GM19438 (cell line): ENCODE results near the gene RFTN2.
"Not testable (repeated sequence)": the region's sequence is repeated elsewhere in the genome, so short reads cannot be mapped to it uniquely, and the experiment has no call there.

ENCODE experiments used
- ATAC-seq: cut with Tn5 transposase; IDR thresholded peaks from one replicate; pipeline ENCODE4 v1.9.1; 2021; ENCODE audit warnings: low read depth; ENCODE audit not compliant: unreplicated experiment

Gene RFTN2

GRCh38 chr2:197675711-197676188 is 363 bp upstream of the RFTN2 start:
- ATAC-seq: no peak

DNA sequence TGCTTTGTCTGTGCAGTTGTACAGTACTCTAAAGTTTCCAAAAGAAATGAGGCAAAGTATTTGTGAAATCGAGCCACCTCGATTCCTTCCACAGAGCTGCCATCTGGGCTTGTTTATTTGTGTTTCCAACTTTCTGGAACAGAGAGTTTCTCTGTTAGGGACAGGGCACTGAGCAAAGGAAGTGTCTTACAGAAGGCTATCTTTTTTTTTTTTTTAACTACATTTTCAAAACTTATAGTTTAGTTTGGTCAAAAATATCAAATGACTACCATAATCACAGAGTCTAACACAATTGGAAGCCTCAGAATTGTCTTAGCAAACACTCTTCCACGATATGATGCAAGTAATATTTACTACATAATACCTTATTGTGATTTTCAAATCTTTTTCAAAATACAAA is 796 bp downstream of the RFTN2 start:
- no peak for ATAC-seq

- no peak for ATAC-seq
Observed at GRCh38 chr2:197674060-197674459, 1.3 kb downstream of the RFTN2 start.

DNA sequence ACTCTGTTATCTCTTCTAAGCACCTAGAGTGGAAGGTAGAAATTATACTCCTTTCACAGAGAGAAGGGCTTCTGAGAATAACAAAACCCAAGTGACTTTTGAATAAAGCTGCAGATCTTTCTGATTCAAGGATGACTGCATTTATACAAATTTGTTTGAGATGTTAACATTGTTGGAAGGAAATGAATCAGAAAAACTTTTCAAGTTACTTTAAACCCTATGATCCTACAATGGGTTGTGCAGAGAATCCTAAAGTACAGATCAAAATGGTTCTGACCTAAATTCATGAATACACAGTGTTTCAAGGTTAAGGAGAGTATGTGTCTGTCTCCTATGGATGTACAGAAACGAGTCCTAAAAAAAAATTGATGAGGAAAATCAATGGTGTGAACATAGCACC is 1.8 kb downstream of the RFTN2 start:
- ATAC-seq: no peak

DNA sequence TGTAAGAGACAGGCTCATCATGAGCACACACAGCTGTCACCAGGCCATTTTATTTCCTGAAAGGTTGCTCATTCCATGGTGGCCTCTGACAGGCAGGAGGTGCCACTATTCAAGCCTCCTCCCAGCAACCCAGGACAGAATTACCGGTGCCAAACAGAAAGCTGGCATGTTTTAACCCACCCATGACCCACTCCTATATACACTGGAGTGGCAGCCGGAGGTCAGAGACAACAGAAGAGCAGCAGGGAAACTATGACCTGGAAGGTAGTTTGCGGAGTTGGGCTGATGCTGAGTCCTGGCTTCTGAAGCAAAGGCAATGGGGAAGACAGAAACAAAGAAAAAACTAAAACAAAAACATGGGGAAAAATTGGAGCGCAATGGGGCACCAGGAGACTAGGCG is 2.3 kb downstream of the RFTN2 start:
- ATAC-seq: no peak

DNA sequence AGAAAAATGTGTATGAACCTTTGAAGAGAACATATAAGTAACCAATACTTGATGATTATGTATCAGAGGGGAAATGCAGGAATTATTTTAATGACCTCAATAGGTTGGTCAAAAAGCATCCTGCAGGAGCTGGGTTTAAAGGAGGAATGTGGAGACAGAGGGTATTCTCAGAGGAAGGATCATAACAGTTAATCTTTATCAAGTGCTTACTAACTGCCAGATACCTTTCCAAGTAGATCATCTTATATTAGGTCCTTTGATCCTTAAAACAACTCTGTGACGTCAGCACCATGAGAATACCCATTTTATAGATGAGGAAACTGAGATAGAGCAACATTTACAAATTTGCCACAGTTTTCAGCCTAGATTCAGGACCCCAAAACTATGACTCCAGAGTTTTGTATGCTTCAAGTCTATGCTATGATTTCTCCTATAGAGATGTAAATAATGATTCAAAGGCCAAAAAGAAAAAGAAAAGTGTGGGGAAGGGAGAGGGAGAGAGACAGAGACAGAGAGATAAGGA is 3.0 kb downstream of the RFTN2 start:
- no peak for ATAC-seq

GRCh38 chr2:197669077-197669476 is 6.3 kb downstream of the RFTN2 start:
- no peak for ATAC-seq

- ATAC-seq: no peak
Observed at GRCh38 chr2:197668296-197668695, 7.1 kb downstream of the RFTN2 start.

DNA sequence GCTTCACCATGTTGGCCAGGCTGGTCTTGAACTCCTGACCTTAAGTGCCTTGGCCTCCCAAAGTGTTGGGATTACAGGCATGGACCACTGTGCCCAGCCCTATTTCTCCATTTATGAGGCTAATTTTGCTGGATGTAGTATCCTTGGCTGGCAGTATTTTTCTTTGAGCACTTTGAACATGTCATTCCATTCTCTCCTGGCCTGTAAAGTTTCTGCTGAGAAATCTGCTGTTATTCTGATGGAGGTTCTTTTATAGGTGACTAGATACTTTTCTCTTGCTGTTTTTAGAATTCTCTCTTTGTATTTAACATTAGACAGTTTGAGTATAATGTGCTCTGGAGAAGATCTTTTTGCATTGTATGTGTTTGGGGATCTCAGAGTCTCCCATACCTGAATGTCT is 9.1 kb downstream of the RFTN2 start:
- ATAC-seq: no peak

DNA sequence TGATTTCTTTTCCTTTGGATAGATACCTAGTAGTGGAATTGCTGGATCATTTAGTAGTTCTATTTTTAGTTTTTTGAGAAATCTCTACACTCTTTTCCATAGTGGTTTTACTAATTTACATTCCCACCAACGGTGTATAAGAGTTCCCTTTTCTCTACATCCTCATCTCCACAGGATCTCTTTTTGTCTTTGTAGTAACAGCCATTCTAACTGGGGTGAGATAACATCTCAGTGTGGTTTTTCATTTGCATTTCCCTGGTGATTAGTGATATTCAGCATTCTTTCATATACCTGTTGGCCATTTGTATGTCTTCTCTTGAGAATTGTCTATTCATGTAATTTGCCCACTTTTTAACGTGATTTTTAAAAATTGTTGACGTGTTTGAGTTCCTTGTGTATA is 13.8 kb downstream of the RFTN2 start:
- ATAC-seq: no peak

- ATAC-seq: no peak
Observed at GRCh38 chr2:197657562-197657961, 17.8 kb downstream of the RFTN2 start.

GRCh38 chr2:197647961-197648690 is 27.3 kb downstream of the RFTN2 start:
- no peak for ATAC-seq

DNA sequence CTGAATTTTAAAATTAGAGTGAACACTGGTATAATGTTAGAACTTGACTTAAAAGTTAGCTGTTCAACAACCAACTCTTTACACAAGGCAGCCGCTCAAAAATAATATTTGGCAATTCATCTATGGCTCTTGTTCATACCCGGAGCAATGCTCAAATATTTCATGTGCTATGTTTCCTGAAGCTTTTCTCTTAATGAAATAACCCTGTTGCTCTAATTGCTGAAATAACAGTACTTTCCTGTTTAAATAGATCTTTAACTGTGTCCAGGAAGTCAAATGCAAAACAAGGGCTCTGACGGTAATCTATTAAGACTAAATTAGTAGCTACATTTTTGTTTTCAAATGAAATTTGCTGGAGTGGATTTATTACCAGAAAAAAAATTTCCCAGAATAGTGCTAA is 33.7 kb downstream of the RFTN2 start:
- ATAC-seq: no peak

- ATAC-seq: not testable (repeated sequence)
Observed at GRCh38 chr2:197640571-197641122, 34.7 kb downstream of the RFTN2 start.

DNA sequence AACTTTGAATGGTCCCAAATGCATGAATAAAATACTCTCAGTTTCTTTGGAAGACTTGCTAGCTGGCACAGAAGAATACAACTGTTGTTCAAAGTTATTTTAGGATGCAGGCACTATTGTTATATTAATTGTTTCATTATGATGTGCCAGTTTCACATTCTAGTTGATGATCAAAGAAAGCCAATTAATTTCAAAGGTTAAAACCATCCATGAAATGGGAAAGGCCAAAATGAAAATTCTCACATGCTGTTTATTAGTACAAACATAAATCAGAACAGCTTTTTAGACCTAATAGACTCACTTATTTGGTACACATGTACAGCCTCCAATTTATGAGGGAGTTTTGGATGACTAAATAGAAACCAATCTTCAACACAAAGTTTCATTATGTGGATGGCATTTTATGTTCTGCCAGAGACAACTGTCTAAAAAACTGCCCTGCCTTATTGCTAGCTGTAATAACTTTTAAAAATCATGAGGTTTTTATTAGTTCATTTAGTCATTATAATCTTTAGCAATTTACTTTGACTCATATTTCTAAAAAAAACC is 42.2 kb downstream of the RFTN2 start:
- no peak for ATAC-seq

- no peak for ATAC-seq
Observed at GRCh38 chr2:197628043-197628500, 47.3 kb downstream of the RFTN2 start.

DNA sequence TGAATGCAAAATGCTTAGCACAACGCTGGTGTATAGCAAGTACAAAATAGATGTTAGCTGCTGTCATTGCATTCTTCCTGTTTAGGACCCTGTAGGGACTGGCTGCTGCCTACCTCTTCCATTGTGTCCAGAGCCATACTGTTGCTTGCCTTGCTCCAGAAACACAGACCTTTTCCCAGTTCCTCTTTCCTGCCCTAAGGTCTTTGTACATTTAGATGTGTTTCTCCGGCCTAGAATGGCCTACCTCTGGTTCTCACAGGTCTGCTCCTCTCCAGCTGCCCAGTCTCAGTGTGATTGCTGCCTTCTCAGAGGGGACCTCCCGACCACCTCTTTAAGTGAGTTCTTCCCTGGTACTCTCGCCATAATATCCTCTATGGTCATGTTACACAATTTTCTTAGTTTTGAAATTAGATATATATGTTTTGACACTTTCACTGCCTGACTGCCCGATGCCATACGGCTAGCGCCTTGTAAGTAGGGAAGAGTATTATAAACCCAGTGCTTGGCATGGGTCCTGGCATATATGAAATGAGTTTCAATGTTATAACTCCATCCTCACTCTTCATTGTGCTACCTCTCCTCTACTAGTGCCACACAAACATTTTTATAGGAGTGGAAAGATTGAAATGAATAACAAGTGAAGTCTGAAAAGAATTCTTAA is 48.3 kb downstream of the RFTN2 start:
- ATAC-seq: no peak

GRCh38 chr2:197620133-197620532 is 55.3 kb downstream of the RFTN2 start:
- no peak for ATAC-seq

- ATAC-seq: peak; percentile 84
Observed at GRCh38 chr2:197615016-197615652, 60.3 kb downstream of the RFTN2 start.

DNA sequence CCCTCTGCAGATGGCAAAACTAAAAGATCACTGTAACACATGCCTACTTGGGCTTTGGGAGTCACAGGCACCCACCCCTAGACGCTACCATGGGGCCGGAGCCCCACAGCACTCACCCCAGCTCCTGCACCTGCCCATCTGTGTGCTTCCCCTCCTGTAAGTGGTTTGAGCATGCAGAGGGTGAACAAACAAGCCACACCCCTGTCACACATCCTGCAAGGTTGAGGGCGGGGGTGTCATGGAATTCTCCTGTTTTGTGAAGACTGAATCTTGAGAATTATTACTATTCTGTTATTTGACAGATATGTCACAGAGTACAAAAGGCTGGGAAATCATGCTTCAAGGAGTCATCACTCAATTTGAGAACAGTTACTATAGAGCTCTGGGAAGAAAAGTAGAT is 60.9 kb downstream of the RFTN2 start:
- ATAC-seq: no peak

GRCh38 chr2:197613509-197613987 is 61.8 kb downstream of the RFTN2 start:
- ATAC-seq: no peak
